Activated CD8-positive, alpha-beta T cell treated with anti-CD3 and anti-CD28 coated beads for 36 hours (primary cell): Measurements from ENCODE around the gene EVC2. TPM values are rescaled to one million over a fixed set of nuclear protein-coding genes. Genes with fewer than 3 reads are reported as not detected.
"Not testable (repeated sequence)": the region's sequence is repeated elsewhere in the genome, so short reads cannot be mapped to it uniquely, and the experiment has no call there.

Source experiments
- ATAC-seq: fragments of 200-7000 bp; cut with Tn5 transposase; one replicate; pipeline ENCODE4 v1.10.0; 2021; ENCODE audit warnings: mild to moderate bottlenecking, moderate library complexity
- CTCF ChIA-PET: fragments of 350-600 bp; sonication (Branson Sonifier 250); formaldehyde crosslinking; loops from one replicate; lab custom pipeline; 2021; ENCODE audit warnings: antibody characterized with exemption; lab: Charles Lee
- POLR2A ChIA-PET: fragments of 350-600 bp; sonication (Branson Sonifier 250); formaldehyde crosslinking; loops from one replicate; lab custom pipeline; 2021; ENCODE audit warnings: antibody characterized with exemption; lab: Charles Lee
- DNase-seq: peaks from one replicate; pipeline ENCODE4 v3.0.0-alpha.2; 2020
- H3K27ac Mint-ChIP-seq: one replicate; pipeline ENCODE4 v1.8.0; 2021; ENCODE audit warnings: mild to moderate bottlenecking, mixed read lengths
- H3K27me3 Mint-ChIP-seq: one replicate; pipeline ENCODE4 v1.8.0; 2021; ENCODE audit warnings: mixed read lengths
- H3K36me3 Mint-ChIP-seq: one replicate; pipeline ENCODE4 v1.8.0; 2021; ENCODE audit warnings: low read depth, mixed read lengths
- H3K4me1 Mint-ChIP-seq: one replicate; pipeline ENCODE4 v1.8.0; 2021; ENCODE audit warnings: low read depth, mixed read lengths
- H3K4me3 Mint-ChIP-seq: one replicate; pipeline ENCODE4 v1.8.0; 2021; ENCODE audit warnings: mild to moderate bottlenecking, moderate library complexity, mixed read lengths
- H3K9me3 Mint-ChIP-seq: one replicate; pipeline ENCODE4 v1.8.0; 2021; ENCODE audit warnings: mixed read lengths
- intact Hi-C: fragments of 100-400 bp; cut with micrococcal nuclease; formaldehyde crosslinking; loops from one replicate; pipeline ENCODE4 v1.10.0; 2022
- total RNA-seq, 2 experiments: library from RNA; stranded (reverse); gene quantifications; one replicate each; pipeline ENCODE4 v1.2.3, GENCODE V29; 2021
- TF ChIP-seq, protein P1 (sequence below): fragments of 200-600 bp; IDR thresholded peaks from one replicate; pipeline ENCODE4 v1.8.0; 2022; ENCODE audit warnings: antibody characterized with exemption, mild to moderate bottlenecking

The EVC2 gene
- total RNA-seq, 2 experiments from 2014 or later: 0.83 to 1.3 TPM

DNA sequence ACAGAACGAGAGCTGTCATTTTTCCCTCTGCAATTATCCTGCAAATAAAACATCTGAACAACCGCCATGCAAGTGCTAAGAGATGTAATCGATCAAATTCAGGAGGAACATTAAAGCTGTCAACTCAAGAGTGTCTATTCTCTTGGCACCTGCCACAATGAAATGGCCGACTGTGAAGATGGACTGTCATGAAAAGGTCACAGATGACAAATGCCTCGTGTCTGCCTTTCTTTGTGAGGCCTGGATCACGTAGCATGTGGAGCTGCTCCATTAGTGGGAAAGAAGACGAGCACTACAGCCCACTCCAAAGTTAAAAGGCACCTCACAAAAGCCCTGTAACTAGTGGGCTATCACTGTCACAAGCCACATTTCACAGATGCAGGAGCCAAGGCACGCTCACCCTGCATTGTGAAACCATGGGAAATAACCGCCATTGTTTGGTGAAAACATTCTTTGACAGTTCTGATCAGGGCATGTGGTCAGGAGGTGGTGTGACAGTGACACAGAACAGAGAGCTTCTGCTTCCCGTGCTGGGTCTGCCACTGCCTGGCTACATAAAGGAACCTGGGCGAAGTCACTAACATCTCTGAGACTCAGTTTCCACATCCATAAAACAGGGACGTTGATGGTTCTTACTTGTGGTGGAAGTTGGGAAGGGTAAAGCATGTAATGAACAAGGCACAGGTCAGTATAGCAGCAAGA is 98.9 kb downstream of the EVC2 start:
- no peaks in the 10 kb centered on the region for H3K27me3 Mint-ChIP-seq
- H3K36me3 Mint-ChIP-seq: no peaks in the 10 kb centered on the region
- no peak overlapping the region for H3K27ac Mint-ChIP-seq
- ChIA-PET POLR2A (no interaction called here), CTCF (no interaction called here)
- ATAC-seq (no peak), DNase-seq (no peak)
- intact Hi-C loops: no loop called here
- H3K9me3 Mint-ChIP-seq: no peaks in the 10 kb centered on the region
- no peak overlapping the region for H3K4me3 Mint-ChIP-seq
- TF ChIP-seq, protein P1, sequence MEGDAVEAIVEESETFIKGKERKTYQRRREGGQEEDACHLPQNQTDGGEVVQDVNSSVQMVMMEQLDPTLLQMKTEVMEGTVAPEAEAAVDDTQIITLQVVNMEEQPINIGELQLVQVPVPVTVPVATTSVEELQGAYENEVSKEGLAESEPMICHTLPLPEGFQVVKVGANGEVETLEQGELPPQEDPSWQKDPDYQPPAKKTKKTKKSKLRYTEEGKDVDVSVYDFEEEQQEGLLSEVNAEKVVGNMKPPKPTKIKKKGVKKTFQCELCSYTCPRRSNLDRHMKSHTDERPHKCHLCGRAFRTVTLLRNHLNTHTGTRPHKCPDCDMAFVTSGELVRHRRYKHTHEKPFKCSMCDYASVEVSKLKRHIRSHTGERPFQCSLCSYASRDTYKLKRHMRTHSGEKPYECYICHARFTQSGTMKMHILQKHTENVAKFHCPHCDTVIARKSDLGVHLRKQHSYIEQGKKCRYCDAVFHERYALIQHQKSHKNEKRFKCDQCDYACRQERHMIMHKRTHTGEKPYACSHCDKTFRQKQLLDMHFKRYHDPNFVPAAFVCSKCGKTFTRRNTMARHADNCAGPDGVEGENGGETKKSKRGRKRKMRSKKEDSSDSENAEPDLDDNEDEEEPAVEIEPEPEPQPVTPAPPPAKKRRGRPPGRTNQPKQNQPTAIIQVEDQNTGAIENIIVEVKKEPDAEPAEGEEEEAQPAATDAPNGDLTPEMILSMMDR: no peak
- no peaks in the 10 kb centered on the region for H3K4me1 Mint-ChIP-seq

DNA sequence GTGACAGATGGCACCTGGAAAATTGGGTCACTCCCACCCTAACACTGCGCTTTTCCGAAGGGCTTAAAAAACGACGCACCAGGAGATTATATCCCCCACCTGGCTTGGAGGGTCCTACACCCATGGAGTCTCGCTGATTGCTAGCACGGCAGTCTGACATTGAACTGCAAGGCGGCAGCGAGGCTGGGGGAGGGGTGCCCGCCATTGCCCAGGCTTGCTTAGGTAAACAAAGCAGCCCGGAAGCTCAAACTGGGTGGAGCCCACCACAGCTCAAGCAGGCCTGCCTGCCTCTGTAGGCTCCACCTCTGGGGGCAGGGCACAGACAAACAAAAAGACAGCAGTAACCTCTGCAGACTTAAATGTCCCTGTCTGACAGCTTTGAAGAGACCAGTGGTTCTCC is 114.5 kb downstream of the EVC2 start:
- H3K4me1 Mint-ChIP-seq, H3K27ac Mint-ChIP-seq, H3K36me3 Mint-ChIP-seq, CTCF ChIA-PET, intact Hi-C loops, POLR2A ChIA-PET, H3K4me3 Mint-ChIP-seq, ATAC-seq, H3K27me3 Mint-ChIP-seq, DNase-seq: not testable (repeated sequence)
- peaks cover 13% of the 10 kb centered on the region for H3K9me3 Mint-ChIP-seq

DNA sequence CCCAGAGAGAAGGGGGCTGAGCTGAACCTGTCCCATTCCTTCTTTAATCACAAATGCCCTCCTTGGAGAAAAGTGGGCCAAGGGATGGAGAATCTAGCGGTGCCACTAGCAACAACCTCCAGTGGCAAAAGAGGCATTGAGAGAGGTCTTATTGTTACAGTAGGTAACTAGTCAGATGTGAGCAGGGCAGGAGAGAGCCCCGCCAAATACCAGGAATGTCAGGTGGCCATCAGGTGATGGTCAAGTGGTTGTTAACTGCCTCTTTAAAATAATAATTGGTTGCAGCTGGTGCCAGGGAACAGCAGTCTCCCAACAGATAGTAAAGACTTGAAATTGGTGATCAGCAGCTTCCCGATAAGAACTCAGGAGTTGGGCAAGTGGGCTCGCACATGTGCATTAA is 116.1 kb downstream of the EVC2 start:
- DNase-seq (no peak), ATAC-seq (no peak)
- Mint-ChIP-seq H3K4me3 (no peak overlapping the region), H3K27ac (no peak overlapping the region), H3K36me3 (peaks cover 4% of the 10 kb centered on the region), H3K4me1 (no peaks in the 10 kb centered on the region), H3K9me3 (peaks cover 17% of the 10 kb centered on the region), H3K27me3 (peaks cover 2% of the 10 kb centered on the region)
- TF ChIP-seq, protein P1: no peak
- ChIA-PET CTCF (no interaction called here), POLR2A (no interaction called here)
- intact Hi-C loops: no loop called here

DNA sequence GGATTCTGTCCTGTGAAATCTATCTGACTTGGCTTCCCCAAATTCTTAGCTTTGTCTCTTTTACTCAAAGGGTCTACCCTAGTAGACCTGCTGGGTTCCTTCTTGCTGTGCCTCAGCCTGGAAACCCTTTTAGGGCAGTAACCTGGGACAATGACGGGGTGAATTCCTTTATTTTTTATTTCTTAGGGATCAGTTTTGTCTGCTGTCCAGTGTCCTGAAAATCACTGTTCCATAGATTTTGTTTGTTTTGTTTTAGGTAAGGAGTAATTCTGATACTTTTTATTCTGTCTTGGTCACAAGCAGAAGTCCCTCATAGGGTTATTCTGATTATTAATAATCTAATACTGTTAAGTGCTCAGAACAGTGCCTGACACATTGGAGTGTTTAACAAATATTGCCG is 118.9 kb downstream of the EVC2 start:
- ChIA-PET CTCF (no interaction called here), POLR2A (no interaction called here)
- peaks cover 2% of the 10 kb centered on the region for H3K27me3 Mint-ChIP-seq
- peaks cover 6% of the 10 kb centered on the region for H3K9me3 Mint-ChIP-seq
- no peaks in the 10 kb centered on the region for H3K4me1 Mint-ChIP-seq
- no peak overlapping the region for H3K27ac Mint-ChIP-seq
- no peak overlapping the region for H3K4me3 Mint-ChIP-seq
- TF ChIP-seq, protein P1: no peak
- intact Hi-C loops: no loop called here
- DNase-seq: no peak
- no peak for ATAC-seq
- H3K36me3 Mint-ChIP-seq: peaks cover 2% of the 10 kb centered on the region

DNA sequence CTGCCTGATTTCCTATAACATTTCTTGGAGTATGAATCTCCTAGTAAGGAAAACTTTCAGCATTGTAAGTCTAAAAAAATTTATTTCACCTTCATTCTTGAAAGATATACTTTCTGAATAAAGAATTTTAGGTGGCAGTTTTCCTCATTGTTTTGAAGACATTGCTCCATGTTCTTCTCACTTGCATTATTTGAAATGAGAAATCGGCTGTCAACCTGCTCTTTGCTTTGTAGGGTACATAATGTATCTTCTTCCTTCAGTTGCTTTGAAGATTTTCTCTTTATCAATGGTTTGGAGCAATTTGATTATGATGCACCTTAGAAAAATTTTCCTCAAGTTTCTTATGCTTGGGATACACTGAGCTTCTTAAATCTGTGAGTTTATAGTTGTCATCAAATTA is 120.3 kb downstream of the EVC2 start:
- POLR2A ChIA-PET: no interaction called here
- Mint-ChIP-seq H3K4me1 (no peaks in the 10 kb centered on the region), H3K9me3 (peaks cover 8% of the 10 kb centered on the region), H3K27ac (no peak overlapping the region), H3K4me3 (no peak overlapping the region), H3K27me3 (peaks cover 2% of the 10 kb centered on the region), H3K36me3 (peaks cover 2% of the 10 kb centered on the region)
- intact Hi-C loops: no loop called here
- TF ChIP-seq, protein P1: no peak
- DNase-seq (no peak), ATAC-seq (no peak)
- CTCF ChIA-PET: no interaction called here
